Endometrium (tissue), 2 donors: ENCODE measurements around the gene ANO8.

Experiments used
- FAIRE-seq: peaks from 2 replicates; lab custom pipeline; 2012; peaks lifted over from hg19 to GRCh38; lab: Jason Lieb, UNC
- donor health status: control.
- donor health status: control.

ANO8 gene

DNA sequence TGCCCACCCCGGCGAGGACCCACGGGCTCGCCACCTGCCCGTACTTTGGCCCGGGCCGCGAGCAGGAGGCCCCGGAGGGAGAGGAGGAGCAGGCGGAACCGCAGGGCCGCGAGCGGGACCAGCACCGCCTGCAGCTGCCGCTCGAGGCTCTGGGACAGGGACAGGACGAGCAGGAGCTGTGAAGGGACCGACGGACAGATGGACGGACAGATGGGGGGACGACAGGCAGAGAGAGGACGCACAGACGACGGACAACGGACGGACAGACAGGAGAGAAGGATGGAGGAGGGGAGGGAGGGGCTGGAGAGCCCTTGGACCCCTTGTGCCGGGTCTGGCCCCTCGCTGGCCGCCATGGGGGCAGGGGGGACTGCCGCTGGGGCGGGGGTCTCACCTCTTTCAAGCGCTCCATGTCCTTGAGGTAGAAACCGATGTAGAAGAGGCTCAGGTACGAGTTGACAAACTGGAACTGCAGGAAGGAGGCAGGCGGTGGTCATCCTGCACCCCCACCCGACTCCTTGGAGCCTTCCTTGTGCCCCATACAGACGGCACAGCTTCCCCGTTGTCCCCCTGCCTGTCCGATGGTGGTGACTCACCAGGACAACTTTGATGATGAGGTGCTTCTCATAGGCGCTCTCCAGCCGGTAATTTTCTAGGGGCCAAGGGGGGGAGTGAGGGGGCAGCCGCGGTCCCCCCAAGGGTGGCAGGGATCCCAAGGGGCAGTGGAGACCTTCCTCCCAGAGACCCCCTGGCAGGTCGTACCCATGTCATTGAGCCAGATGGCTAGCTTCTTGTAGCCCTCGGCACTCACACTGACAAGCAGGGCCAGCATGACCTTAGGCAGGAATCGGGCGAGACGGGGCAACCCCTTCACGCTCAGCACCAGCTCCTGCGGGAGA lies 5.0 kb downstream of the ANO8 start:
- FAIRE-seq = no peak

DNA sequence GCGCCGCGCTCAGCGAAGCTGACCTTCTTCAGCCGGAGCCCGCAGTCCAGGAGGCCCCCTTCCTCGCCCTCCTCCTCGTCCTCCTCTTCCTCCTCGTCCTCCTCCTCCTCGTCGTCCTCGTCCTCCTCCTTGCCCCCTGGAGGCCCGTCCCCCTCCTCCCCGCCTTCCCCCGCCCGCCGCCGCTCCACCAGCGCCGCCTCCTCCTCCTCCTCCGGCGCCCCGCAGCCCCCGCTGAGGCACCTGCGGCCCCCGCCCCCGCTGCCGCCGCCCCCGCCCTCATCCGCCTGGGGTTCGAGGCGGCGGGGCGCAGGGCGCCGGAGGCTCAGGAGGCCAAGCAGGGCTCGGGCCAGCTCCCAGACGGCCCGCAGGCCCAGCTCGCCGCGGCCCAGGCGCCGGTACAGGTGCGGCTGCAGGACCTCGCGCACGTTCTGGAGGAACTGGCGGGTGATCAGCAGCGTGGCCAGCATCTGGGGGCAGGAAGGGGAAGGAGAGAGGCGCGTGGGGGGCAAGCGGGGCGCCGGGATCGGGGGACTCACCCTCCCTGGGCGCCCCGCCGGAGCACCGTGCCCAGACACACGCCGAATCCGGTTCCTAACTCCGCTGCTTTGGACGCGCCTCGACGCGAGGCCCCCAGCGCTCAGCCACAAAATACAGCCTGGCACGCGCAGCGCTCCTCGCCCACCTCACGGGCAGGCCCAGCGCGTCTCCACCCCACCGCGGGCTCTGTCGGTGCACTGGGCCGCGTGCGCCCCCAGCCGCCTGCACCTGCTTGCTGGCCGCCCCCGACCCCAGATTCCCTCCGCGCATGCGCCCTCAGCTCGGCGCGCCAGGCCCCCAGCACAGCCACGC lies 5.9 kb downstream of the ANO8 start:
- FAIRE-seq = no peak

DNA sequence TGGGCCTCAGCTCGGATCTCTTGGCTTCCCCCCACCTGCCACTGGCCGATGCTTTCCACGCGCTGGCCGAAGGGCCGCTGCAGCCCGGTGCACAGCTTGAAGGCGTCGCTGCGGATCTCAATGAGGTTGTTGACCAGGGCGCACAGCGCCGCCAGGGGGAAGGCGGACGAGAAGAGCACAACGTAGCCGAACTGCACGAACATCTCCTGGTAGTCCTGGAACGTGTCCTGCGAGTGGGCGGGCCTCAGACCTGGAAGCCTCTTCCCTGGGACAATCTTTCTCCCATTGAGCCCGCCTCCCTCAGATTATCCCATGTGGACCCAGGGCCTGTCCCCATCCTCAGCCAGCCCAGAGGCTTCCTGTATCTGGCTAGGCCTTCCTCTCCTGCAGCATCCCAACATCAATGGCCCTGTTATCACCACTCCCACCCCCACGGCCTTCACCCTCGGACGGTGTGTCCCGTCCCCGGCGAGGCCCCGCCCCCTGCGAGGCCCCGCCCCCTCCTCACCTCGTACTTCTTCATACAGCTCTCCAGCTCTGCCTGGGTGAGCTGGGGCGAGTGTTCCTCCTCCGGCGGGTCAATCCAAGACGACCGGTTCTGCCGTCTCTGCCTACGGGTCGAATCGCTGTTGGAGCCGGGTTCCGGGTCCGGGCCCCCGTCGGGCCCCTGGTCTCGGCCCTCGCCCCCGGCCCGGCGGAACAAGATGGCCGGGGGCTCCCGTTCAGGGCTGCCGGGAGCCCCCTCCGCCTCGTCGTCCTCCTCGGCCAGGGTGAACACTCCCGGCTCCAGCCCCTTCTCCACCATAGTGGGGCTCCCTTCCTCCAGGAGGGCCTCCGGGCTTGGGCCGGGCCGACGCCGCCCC lies 6.8 kb downstream of the ANO8 start:
- no peak for FAIRE-seq

DNA sequence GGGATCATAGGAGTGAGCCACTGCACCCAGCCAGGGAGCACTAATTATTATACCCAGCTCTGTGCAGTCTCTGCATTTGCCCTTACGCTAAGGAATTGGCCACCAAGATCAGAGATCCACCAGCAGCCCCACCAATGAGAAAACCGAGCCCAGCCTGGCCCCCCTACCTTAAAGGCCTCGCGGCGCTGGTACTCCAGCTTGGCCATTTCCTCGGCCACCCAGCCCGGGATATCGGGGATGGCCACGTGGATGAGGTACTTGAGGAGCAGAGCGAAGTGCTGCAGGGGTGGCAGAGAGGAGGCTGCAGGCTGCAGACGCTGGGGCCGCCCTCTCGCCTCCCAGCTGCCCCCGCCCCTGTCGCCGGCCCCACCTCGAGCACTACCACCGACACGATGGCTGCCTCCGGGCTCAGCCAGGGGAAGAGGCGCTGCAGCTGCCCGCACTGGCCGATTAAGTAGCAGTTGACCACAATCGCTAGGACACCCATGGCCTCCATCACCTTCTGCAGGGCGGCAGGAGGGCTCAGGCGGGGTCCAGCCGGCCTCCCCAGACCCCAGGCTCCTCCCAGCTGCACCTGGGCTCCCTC lies 7.5 kb downstream of the ANO8 start:
- no peak for FAIRE-seq

DNA sequence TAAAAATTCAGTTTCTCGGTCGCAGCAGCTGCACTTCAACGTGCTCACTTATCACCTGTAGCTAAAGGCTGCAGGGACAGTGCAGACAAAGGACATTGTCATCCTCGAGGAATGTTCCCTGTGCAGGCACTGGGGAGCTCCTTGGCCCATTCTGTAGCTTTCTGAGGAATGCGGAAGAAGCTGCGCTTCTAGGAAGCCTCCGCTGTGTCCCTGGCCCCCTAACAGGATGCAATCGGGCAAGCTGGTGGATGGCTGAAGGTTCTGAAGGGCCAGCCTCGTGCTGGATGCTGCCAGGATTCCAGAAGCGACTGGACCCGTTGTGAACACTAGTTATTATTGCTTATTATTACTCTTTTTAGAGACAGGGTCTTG lies 8.1 kb downstream of the ANO8 start:
- FAIRE-seq = no peak

DNA sequence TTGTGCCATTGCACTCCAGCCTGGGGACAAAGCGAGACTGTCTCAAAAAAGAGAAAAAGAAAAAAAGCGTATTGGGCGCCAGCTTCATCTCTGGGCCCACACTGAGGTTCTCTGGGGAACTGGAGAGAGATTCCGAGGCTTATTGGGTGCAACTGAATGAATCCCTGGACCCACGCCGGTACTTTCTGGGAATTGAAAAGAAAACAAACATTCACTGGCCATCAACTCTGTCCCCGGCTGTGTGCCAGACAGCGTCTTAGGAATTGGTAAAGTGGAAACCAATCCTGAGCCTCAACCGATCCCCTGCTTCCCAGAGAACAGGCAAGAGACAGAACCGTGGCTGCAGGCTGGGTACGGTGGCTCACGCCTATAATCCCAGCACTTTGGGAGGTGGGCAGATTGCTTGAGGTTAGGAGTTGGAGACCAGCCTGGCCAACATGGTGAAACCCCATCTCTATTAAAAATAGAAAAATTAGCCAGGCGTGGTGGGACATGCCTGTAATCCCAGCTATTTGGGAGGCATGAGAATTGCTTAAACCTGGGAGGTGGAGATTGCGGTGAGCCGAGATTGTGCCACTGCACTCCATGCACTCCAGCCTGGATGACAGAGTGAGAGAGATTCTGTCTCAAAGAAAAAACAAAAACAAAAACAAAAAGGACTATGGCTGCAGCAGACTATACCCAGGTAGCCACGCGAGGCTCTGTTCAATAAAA lies 8.6 kb downstream of the ANO8 start:
- no peak for FAIRE-seq

DNA sequence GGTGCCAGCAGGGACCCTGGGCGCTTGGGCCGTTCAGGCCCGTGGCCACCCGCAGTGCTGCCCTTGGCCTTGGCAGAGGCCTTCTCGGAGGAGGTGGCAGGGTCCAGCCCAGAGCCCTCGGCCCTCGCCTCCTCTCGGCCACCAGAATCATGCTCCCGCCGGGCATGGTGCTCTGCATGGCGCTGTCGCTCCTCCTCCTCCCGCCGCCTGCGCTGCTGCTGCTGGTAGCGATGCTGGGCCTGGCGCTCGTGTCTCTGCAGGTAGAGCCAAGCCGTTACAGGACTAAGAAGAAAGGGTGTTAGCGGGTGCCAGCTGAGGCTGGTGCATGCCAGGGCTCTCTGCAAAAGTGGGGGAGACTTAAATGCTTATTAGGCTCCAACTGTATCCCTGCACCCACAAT lies 9.5 kb downstream of the ANO8 start:
- no peak for FAIRE-seq

DNA sequence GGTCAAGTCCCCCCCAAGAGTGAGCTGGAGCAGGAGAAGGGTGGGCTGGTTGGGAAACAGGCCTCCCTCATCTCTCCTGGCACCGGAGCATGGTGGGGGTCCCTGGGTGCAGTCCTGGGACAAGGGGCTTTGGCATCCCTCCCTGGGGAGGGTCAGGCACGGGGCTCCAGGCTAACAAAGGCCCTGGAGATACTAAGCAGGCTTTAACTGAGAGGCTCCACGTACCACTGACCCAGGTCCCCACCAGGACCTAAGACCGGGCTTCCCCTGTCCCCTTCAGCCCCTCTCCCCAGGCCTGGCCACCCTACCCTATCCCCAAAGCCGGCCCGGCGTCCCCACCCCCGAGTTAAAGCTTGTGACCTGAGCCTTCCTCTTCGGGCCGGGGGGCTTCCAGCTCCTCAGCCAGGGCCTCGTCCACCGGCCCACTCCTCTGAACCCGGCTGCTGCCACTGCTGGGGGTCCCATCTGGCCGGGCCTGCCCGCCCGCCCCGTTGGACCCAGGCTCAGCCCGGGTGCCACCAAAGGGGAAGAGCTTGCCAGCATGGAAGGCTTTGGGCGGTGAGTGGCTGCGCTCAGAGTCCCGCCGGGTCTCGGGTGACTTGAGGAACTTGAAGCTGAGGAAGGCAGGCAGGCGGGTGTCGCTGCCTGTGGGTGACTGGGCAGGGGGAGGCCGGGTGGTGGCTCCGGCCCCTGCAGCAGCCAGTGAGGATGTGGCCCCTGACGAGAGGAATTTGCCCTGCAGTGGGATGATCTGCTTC lies 10.1 kb downstream of the ANO8 start:
- no peak for FAIRE-seq

DNA sequence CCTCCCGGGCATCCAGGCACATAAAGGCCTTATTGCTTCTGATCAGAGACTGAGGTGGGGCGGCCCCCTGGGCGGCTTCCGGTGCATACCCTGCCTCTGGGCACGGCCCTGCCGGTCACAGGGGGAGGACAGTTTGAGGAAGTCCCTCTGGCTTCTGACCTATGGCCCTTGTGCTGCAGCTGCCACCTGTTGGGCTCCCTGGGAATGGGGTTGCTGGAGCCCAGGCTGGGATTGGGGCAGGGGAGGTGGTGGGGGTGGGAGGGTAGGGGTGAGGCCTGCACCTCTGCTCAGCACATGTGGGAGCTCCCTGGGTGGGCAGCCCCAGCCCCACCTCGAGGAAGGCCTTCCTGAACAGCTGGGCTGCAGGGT lies 10.7 kb downstream of the ANO8 start:
- no peak for FAIRE-seq

DNA sequence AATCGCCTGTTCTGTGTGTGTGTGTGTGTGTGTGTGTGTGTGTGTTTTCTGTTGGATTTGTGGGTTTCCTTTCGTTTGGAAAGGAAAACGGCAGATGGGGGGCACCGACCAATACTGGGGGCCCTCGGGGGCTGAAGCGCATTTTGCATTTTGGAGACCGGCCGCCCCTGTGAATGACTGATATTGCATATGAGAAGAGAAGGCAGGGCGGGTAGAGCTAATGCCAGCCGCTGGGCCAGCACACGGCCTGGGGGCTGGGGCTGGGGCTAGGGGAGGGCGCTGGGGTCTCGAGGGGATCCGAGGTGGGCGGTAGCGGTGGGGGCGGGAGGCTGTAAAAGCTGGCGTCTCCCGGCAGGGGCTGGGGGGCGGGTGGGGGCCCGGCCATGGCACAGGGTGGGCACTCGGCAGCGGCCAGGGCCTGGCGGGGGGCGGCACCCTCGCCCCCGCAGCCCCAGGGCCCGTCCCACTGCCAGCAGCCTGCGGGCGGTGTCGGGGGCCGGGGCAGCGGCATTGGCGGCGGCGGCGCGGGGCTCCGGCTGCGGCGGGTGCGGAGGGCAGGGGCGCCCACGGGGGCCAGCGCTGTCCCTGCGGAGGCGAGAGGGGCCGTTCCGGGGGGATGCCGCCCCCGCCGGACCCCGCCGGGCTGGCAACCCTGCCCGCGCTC lies 11.2 kb downstream of the ANO8 start:
- FAIRE-seq = no peak

DNA sequence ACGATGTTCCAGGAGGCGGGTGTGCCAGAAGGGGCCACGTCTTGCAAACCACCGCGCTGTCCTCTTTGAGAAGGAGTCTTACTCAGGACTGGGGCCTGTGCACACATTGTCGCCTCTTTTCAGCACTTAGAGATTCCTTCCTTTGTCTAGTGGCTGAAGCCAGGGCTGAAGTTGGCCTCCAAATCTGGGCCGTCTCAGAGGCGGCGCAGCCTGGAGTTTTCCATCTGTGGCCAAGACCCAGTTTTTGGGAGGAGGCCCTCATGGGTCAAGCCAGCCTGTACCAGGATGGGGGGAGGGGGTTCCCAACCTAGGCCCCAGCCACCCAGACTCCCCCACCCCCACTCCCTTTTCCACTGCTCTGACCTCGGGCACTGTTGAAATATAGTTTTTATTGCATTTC lies 11.8 kb downstream of the ANO8 start:
- no peak for FAIRE-seq

DNA sequence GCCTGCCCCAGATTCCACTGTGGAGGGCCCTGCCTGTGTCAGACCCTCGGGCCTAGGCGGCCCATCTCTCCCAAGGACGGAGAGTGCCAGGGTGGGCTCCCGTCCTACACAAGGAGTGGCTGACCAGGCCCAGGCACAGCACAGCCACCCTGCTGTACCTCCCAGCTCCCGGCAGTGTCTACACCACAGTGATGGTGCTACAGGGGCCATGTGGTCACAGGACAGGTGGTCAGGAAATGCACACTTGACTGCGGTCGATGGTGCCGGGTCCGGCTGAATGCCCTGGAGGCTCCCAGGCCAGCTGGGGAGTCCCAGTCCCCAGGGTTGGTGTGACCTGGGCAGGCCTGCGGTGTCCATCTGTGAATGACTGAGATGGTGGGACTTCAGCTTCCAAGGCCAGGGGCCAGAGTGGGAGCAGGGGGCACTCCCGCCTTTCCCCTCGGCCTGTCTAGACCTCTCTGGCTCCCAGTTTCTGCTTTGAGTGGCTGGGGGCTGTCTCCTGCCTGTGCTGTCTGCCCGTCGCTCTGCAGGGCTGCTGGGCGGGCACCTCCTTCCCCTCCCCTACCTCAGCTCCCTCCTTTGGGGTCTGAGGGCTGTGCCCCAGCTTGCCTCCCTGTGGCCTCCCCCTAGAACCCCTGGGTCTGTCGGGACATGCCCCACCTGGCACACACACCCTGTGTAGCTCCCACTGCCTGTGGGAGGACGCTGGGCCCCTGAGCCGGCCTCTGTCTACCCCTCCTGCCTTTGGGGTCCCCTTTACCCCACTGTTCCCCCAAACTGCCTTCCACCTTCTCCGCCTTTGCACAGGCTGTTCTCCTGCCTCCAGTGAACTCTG lies 12.8 kb downstream of the ANO8 start:
- no peak for FAIRE-seq

DNA sequence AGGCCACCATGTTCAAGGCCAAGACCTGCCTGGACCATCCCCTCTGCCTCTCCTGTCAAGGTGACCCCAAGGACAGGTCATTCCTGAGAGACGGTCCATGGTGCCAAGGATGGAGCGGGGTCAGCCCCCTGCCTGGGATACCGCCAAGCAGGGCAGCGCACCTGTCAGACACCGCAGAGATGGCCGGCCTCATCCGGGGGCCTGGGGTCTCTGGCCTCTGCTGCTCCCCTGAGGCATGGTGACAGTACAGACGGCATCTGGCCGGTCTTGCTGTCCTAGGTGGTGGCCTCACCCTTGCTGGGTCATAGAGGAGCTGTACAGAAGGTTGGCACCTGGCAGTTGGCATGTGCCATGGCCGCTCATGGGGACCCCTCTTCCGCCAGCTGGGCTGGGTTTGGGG lies 14.2 kb downstream of the ANO8 start:
- no peak for FAIRE-seq

DNA sequence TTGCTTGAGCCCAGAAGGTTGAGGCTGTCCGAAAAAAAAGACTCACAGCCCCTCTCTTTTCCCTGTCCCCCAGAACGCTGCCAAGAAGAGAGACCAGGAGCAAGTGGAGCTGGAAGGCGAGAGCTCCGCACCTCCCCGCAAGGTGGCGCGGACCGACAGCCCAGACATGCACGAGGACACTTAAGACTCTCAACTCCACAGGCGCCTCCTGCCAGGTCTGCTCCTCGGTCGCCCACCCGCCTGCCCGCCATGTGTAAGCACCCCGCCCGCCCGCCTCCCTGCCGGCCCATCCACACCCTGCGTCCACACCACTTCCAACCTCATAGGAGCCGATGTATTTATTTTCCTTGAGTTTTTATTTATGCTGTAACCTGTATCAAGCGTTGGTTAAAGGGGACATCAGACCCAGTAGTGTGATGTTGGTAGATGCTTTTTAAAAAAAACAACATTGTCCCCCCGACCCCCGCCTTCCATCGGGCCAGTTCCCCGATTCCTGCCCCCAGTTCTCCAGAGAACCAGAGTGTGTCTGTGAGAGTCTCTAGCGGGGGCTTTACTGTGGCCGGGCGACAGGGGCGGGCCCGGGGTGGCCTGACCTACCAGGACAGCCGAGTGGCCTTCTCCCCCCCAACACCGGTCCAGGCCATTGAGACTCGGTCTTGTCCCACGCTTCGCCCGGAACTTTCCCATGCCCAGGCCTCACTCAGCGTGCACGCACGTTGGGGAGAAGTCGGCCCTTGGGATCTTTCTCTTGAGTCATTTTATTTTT lies 15.0 kb downstream of the ANO8 start:
- FAIRE-seq = no peak

DNA sequence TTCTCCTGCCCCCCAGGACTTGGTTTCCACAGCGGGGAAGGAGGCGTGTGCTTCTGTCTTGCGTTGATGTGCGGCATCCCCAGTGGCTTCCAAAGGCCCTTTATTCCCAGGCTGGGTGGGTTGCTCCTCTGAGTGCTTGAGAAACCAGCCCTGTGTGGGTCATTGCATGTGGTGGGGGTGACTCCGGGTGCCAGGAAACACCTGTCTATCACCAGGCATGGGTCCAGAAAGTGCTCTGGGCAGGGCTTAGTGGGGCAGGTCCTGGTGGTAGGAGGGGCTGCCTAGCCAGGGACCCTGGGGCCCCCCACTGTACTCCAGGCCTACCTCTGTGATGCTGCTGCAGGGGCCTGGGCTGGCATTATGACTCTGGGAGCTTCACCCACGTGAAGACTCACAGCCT lies 15.7 kb downstream of the ANO8 start:
- no peak for FAIRE-seq

DNA sequence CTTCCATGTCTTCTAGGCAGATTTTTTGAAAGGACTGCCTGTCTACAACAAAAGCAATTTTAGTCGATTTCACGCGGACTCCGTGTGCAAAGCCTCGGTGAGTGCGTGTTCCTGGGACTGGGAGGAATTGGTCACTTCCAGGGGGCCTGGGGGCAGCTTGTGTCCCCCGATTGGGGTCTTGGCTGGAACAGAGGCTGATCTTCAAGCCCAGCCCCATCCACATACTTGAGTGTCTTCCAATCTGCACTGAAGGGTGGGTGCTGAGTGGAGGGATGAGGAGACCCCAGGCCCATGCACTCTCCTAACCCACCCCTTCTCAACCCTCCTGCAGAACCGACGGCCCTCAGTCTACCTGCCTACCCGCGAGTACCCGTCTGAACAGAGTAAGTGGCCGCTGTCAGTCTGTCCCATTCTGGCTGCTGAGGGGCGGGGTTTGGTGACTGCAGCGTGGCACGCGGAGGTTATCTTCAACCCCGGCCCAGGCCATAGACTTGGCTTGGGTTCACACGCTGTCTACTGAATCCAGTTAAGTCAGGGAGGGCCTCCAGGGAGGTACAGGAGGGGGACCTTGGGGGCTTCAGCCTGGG lies 20.6 kb downstream of the ANO8 start:
- FAIRE-seq = no peak

DNA sequence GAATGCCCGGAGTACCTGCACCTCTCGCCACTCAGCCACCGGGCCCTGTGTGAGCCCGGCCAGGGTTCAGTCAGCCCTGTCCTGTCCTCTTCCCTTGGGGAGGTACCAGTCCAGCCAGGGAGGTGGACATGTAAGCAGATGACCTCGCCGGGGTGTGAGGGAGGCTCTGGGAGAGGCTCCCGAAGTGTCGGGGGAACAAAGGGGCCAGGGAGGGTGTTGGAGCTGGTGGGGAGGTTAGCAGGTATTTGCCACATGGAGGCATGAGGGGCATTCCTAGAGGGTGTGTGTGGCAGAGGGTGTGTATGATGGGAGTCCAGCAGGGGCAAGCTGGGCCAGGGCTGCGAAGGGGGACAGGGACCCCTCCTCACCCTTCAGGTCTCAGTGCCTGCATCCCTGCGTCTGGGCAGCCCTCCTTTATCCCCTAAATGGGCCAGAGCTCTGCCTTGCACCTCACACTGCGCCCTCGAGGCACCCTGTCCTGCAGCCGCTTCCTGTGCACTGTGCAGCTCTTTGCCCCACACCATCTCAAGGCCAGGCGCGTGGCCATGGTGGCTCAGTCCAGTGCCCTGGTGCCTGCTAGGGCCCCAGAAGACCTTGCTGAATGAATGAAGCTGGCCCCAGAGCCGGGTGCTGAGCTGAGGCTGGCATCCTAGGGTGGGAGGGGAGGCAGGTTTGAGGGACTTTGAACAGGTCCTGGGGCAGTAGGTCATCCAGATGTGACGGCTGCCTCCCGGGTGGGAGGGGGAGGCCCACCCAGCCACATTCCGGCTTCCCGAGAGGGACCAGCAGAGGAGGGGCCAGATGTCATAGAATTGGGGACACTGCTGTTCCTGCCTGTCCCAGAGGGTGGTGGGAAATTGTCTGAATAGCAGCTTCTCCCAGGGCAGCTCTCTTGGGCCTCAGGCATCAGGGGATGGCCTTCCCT lies 22.2 kb downstream of the ANO8 start:
- no peak for FAIRE-seq
